AG09309 (cell line): Measurements from ENCODE around the gene HLA-DRB1.

Experiments used
- DNase-seq: peaks from one replicate; pipeline ENCODE4 v3.0.0-alpha.2; 2010; ENCODE audit warnings: low read depth
- H3K4me3 ChIP-seq: 2 replicates; pipeline ENCODE4 v1.5.1; 2011; ENCODE audit warnings: mild to moderate bottlenecking, low read depth, low read length, moderate library complexity; ENCODE audit not compliant: control insufficient read depth
- TF ChIP-seq, protein P1 (sequence below): IDR thresholded peaks from 2 replicates; pipeline ENCODE4 v1.5.1; 2011; ENCODE audit warnings: mild to moderate bottlenecking, low read depth, low read length, inconsistent platforms; ENCODE audit not compliant: insufficient read depth, control insufficient read depth; ENCODE audit errors: missing control alignments

Gene HLA-DRB1

DNA sequence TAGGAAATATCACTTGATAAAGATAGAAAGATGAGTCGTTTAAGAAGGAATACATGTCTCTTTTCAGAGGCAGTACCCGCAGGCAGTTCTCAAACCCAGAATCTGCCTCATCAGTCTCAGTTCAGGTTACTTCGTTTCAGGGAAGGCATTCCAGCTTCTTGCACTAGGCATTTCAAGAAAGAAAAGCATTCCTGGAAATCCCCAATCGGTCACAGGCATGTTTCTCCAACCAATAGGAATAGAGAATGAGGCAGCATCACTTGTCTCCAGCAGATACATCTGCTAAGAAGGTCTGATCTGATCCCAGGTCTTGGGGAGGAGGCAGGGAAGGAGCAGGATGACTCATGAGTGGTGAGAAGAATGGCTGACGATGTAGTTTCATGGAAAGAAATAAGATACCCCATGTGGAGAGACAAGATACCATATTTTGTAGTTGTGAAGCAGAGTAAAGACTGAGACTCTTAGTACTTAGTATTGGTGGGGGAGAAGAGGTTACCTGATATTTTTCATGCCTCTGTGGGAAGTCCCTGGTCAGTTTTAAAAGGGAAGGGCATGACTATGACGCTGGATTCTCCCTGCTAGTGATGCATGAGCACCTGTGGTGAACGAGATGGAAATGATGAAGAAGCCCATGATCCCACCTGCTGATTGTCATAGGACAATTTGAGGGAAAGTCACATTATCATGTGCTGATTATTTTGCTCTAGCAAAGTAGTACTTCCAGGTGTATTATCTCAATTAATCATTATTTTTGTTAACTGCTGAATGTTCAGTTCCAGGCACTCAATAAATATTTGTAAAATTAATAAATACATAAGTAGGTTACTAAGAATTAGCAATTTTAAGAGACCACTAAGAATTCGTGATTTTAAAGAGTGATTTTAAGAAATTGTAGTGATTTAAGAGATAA is 20.3 kb upstream of the HLA-DRB1 start:
- DNase-seq: peak; percentile 85
- H3K4me3 ChIP-seq: no peak overlapping the region
- TF ChIP-seq, protein P1, sequence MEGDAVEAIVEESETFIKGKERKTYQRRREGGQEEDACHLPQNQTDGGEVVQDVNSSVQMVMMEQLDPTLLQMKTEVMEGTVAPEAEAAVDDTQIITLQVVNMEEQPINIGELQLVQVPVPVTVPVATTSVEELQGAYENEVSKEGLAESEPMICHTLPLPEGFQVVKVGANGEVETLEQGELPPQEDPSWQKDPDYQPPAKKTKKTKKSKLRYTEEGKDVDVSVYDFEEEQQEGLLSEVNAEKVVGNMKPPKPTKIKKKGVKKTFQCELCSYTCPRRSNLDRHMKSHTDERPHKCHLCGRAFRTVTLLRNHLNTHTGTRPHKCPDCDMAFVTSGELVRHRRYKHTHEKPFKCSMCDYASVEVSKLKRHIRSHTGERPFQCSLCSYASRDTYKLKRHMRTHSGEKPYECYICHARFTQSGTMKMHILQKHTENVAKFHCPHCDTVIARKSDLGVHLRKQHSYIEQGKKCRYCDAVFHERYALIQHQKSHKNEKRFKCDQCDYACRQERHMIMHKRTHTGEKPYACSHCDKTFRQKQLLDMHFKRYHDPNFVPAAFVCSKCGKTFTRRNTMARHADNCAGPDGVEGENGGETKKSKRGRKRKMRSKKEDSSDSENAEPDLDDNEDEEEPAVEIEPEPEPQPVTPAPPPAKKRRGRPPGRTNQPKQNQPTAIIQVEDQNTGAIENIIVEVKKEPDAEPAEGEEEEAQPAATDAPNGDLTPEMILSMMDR: no peak

- TF ChIP-seq, protein P1: no peak
- no peak overlapping the region for H3K4me3 ChIP-seq
- DNase-seq: no peak
Measured at GRCh38 chr6:32609391-32609730, 19.7 kb upstream of the HLA-DRB1 start.

DNA sequence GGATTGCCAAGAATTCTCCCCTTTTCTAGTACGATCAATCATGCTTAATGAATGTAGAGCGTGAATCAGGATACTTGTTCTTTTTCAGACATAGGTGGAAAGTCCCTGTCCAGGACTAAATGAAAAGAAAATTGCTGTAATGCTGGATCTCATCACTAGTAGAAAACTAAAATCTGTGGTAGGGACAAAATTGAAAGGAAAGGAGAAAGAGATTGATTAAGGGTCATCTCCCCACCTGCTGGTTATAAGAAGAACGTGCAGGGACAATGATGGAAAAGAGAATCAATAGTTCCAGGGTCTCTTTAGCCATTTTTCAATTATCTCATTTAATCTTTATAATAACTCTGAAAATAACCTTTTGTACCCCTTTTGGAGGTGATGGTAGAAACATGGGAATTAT is 18.7 kb upstream of the HLA-DRB1 start:
- no peak for DNase-seq
- TF ChIP-seq, protein P1: no peak
- H3K4me3 ChIP-seq: no peak overlapping the region

DNA sequence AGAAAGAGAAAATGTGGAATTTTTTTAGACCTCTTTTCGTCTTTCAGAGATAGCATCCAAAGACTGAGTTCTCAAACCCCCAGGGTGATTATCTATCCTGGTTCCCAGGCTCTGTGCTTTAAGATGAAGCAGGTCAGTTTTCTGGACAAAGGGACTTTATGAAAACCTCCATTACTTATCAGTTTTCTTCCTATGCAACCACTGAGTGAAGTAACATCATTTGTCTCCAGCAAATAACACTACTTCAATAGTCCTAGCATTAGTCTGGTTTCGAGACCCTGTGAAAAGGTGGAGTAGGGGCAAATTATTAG is 18.3 kb upstream of the HLA-DRB1 start:
- TF ChIP-seq, protein P1: no peak
- H3K4me3 ChIP-seq: no peak overlapping the region
- DNase-seq: no peak

- no peak overlapping the region for H3K4me3 ChIP-seq
Measured at GRCh38 chr6:32607263-32607987, 17.8 kb upstream of the HLA-DRB1 start.

GRCh38 chr6:32604434-32604877 is 14.8 kb upstream of the HLA-DRB1 start:
- no peak overlapping the region for H3K4me3 ChIP-seq
- TF ChIP-seq, protein P1: no peak
- DNase-seq: no peak

More at GRCh38 chr6:32607263-32607987, 17.8 kb upstream of the HLA-DRB1 start:
- DNase-seq: no peak
- TF ChIP-seq, protein P1: no peak
